Fibroblast of lung (primary cell): ENCODE data around the gene SLC44A4. TPM values are rescaled to one million over a fixed set of nuclear protein-coding genes. Genes with fewer than 3 reads are reported as not detected.

Source experiments
- DNase-seq, 2 donors: peaks; one replicate each; pipeline versions ENCODE4 v3.0.0 to v3.0.0-alpha.2; 2010; ENCODE audit warnings: low read depth in 2 of 2
- H2AFZ ChIP-seq: 2 replicates; pipeline ENCODE4 v1.5.1; 2012; ENCODE audit warnings: low read length, control low read depth, inconsistent platforms
- H3K27ac ChIP-seq: 2 replicates; pipeline ENCODE4 v1.5.1; 2011; ENCODE audit warnings: low read length, control low read depth; ENCODE audit not compliant: insufficient read depth
- H3K27me3 ChIP-seq: 2 replicates; pipeline ENCODE4 v1.5.1; 2011; ENCODE audit warnings: mild to moderate bottlenecking, low read length; ENCODE audit not compliant: control insufficient read depth, insufficient read depth
- H3K36me3 ChIP-seq: 2 replicates; pipeline ENCODE4 v1.5.1; 2011; ENCODE audit warnings: low read length; ENCODE audit not compliant: control insufficient read depth, insufficient read depth
- H3K4me1 ChIP-seq: 2 replicates; pipeline ENCODE4 v1.5.1; 2011; ENCODE audit warnings: low read length; ENCODE audit not compliant: control insufficient read depth, insufficient read depth; ENCODE audit errors: extremely low read depth
- H3K4me2 ChIP-seq: 2 replicates; pipeline ENCODE4 v1.5.1; 2011; ENCODE audit warnings: low read length, control low read depth; ENCODE audit not compliant: insufficient read depth; ENCODE audit errors: extremely low read depth
- H3K4me3 ChIP-seq, 4 experiments: fragments of 200-600 bp in 1 of 4; sonication (generic) in 1 of 4; replicated peaks in 1 of 4; 2 replicates each; pipeline ENCODE4 v1.5.1; 2011 to 2016; ENCODE audit warnings: low read length in 4 of 4, low read depth in 3 of 4, mild to moderate bottlenecking in 3 of 4, control low read depth in 2 of 4, inconsistent platforms in 1 of 4, mixed read lengths in 1 of 4; ENCODE audit not compliant: insufficient read depth in 1 of 4; ENCODE audit errors: control extremely low read depth in 1 of 4
- H3K79me2 ChIP-seq: 2 replicates; pipeline ENCODE4 v1.5.1; 2012; ENCODE audit warnings: mild to moderate bottlenecking, low read length, inconsistent platforms; ENCODE audit not compliant: control insufficient read depth, insufficient read depth
- H3K9ac ChIP-seq: 2 replicates; pipeline ENCODE4 v1.5.1; 2011; ENCODE audit warnings: mild to moderate bottlenecking, low read length, control low read depth; ENCODE audit not compliant: insufficient read depth
- H3K9me3 ChIP-seq: 2 replicates; pipeline ENCODE4 v1.5.1; 2012; ENCODE audit warnings: low read depth, low read length; ENCODE audit not compliant: control insufficient read depth, insufficient read depth
- H4K20me1 ChIP-seq: 2 replicates; pipeline ENCODE4 v1.5.1; 2011; ENCODE audit warnings: low read length; ENCODE audit not compliant: control insufficient read depth, insufficient read depth; ENCODE audit errors: extremely low read depth
- EZH2 ChIP-seq: IDR thresholded peaks from 2 replicates; pipeline ENCODE4 v1.5.1; 2012; ENCODE audit warnings: low read length, control low read depth, mild to moderate bottlenecking; ENCODE audit errors: missing control alignments
- polyA plus RNA-seq, 2 donors: library from polyadenylated mRNA; depleted of rRNA in 1 of 2; stranded (reverse) in 1 of 2; unstranded in 1 of 2; fragments of >200 nt; gene quantifications; 2 replicates each; pipeline ENCODE4 v1.2.1, GENCODE V29; 2011 to 2012; ENCODE audit warnings: missing spikeins in 1 of 2
- total RNA-seq: library from RNA; depleted of rRNA; stranded (reverse); fragments of >200 nt; gene quantifications from 2 replicates; pipeline ENCODE4 v1.2.1, GENCODE V29; 2014
- TF ChIP-seq, protein P1 (sequence below), 2 donors: IDR thresholded peaks in 1 of 2; conservative IDR thresholded peaks in 1 of 2; 1 replicate in 1 of 2; 2 replicates in 1 of 2; pipeline ENCODE4 v1.5.1; 2011 to 2012; ENCODE audit warnings: low read length in 2 of 2, control low read depth in 1 of 2, inconsistent platforms in 1 of 2, low read depth in 1 of 2, mild to moderate bottlenecking in 1 of 2

The SLC44A4 gene
- total and polyA plus RNA-seq, 2 donors (not counting 1 experiment from before 2014, with no cell fraction given): not detected

DNA sequence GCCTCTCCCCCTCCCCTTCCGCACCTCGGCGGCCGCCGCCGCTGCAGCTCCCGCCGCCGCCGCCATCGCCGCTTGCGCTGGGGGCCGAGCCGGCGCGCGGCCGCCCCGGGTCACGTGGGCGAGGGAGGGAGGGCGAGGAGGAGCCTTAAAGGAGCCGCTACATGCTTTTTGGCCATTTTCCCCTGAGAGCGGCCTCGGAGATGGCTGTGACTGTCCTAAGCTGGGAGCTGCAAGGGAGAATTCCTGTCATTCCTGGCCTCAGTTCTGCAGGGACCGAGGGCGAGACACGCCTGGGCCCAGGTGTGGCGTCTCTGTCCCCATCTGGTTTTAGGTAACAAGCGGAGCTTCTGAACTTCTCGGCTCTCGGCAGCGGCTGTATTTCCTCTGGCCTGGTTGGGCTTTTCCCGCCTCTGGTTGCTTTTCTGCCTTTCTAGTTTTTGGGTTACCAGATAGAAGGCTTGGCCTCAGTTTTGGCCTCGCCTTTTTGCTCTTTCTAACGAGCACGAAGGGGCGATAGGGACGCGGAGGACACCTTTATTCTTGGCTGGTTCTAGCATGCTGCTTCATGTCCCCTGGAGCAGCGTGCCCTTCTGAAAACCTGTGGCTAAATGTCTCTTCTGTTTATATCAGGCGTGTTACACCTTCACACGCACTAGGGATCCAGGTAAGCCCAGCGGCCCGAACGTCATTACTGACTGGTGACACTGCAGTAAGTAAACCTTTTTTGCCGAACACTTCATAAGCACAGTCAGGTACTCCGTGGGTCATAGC is 19.0 kb upstream of the SLC44A4 start, which contains the start of gene EHMT2:
Gene EHMT2 (minus strand): TSS at position 87 of the 771 bp plus-strand sequence. CDS start 21 bp downstream, at position 66.
- H2AFZ ChIP-seq: peak within 1 kb of the TSS; percentile 97
- peaks cover 9% of the 10 kb centered on the region for H3K79me2 ChIP-seq
- H3K4me1 ChIP-seq: peaks cover 12% of the 10 kb centered on the region
- peak; percentile 69 to 72 for DNase-seq
- H3K36me3 ChIP-seq: peaks cover 3% of the 10 kb centered on the region
- H3K4me2 ChIP-seq: peak within 1 kb of the TSS; percentile 97
- TF ChIP-seq EZH2: no peak
- TF ChIP-seq, protein P1, sequence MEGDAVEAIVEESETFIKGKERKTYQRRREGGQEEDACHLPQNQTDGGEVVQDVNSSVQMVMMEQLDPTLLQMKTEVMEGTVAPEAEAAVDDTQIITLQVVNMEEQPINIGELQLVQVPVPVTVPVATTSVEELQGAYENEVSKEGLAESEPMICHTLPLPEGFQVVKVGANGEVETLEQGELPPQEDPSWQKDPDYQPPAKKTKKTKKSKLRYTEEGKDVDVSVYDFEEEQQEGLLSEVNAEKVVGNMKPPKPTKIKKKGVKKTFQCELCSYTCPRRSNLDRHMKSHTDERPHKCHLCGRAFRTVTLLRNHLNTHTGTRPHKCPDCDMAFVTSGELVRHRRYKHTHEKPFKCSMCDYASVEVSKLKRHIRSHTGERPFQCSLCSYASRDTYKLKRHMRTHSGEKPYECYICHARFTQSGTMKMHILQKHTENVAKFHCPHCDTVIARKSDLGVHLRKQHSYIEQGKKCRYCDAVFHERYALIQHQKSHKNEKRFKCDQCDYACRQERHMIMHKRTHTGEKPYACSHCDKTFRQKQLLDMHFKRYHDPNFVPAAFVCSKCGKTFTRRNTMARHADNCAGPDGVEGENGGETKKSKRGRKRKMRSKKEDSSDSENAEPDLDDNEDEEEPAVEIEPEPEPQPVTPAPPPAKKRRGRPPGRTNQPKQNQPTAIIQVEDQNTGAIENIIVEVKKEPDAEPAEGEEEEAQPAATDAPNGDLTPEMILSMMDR (conservative IDR thresholded peaks at IDR 0.05 in 1 of 2, IDR thresholded peaks at IDR 0.05 in 1 of 2; ENCODE audit: low read depth in 1 of 2, low read length in 2 of 2): no peak
- peak within 1 kb of the TSS; percentile 74 for H3K27ac ChIP-seq
- no peaks in the 10 kb centered on the region for H3K9me3 ChIP-seq
- H4K20me1 ChIP-seq: no peaks in the 10 kb centered on the region
- peak within 1 kb of the TSS; percentile 64 for H3K9ac ChIP-seq
- H3K27me3 ChIP-seq: no peaks in the 10 kb centered on the region
- H3K4me3 ChIP-seq: peak within 1 kb of the TSS; percentile 81 to 97 (median 91)

DNA sequence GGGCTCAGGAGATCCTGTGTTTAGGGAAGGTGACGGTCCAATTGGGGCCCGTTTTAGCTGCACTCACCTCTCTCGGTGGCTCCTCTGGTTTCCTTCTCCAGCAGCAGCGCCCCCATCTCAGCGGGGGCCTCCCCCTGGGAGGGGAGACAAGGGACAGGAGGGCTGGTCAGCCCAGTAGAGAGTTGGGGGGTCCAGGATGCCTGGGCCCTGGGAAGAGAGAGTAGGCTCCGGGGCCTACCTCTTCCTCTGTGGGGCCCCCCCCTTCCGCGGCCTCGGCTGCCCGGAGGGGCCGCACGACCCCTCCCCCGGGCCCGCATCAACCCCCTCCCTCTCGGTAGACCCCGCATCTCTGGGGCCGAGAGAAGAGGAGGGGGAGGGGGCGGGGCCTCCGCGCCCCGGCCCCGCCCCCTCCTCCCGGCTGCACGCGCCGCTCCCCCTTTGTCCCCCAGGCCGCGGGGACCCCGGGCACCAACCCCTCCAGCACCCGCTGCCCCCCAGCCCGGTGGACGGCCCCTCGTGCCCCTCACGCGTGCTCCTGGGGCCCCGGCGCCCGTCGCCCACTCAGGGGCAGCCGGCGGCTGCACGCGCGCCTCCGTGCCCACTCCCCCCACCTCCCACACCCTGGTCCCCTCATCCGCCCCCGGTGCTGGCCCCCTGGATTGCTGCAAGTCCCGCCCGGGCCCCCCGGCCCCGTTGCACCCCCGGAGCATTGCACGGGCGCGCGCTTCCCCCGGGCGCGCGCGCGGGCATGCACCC is 18.2 kb upstream of the SLC44A4 start:
- peak overlapping the region; percentile 63 for H3K9ac ChIP-seq
- no peak for TF ChIP-seq EZH2
- TF ChIP-seq, protein P1 (conservative IDR thresholded peaks at IDR 0.05 in 1 of 2, IDR thresholded peaks at IDR 0.05 in 1 of 2; ENCODE audit: low read depth in 1 of 2, low read length in 2 of 2): no peak
- H3K4me2 ChIP-seq: peak overlapping the region; percentile 74
- no peaks in the 10 kb centered on the region for H3K27me3 ChIP-seq
- no peak for DNase-seq
- peaks cover 9% of the 10 kb centered on the region for H3K79me2 ChIP-seq
- peak overlapping the region; percentile 51 for H2AFZ ChIP-seq
- peaks cover 10% of the 10 kb centered on the region for H3K4me1 ChIP-seq
- no peaks in the 10 kb centered on the region for H4K20me1 ChIP-seq
- no peaks in the 10 kb centered on the region for H3K9me3 ChIP-seq
- no peak overlapping the region for H3K27ac ChIP-seq
- peaks cover 5% of the 10 kb centered on the region for H3K36me3 ChIP-seq
- peak overlapping the region; percentile 66 to 97 (median 88) for H3K4me3 ChIP-seq

DNA sequence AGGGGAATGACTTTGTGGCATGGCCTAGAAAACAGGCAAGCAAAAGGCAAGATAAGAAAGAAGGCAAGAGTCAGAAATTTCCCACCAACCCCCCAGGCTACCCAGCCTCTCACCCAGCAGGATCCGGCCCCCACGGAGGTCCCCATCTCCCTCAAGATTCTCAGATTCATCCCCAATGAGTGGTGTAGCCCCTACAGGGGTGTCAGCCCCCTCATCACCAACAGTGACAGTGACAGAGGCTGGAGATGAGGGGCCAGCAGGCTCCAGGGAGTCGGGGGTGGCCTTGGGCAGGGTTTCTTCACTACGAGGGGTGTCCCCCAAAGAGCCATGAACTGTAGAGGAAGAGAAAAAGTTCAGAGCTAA is 17.7 kb upstream of the SLC44A4 start:
- TF ChIP-seq EZH2: no peak
- Histone ChIP-seq H3K27me3 (no peaks in the 10 kb centered on the region), H3K27ac (no peak overlapping the region), H3K4me3 (peak overlapping the region; percentile 66 to 97 (median 88)), H3K36me3 (peaks cover 5% of the 10 kb centered on the region), H3K4me1 (peaks cover 10% of the 10 kb centered on the region), H4K20me1 (no peaks in the 10 kb centered on the region), H3K4me2 (peak overlapping the region; percentile 74), H2AFZ (no peak overlapping the region), H3K9ac (peak overlapping the region; percentile 63), H3K9me3 (no peaks in the 10 kb centered on the region), H3K79me2 (peaks cover 9% of the 10 kb centered on the region)
- DNase-seq: no peak
